Measurements from ENCODE around the gene PROS1.

GRCh38 chr3:93923006-93923405, 50.7 kb downstream of the PROS1 start:
- TF ChIP-seq CTCF (IDR thresholded peaks at IDR 0.05) (no peak), POLR2A (IDR thresholded peaks at IDR 0.05) (no peak)

All from right lobe of liver (tissue), 4 donors.